ENCODE results near the gene ANGPTL8.

The ANGPTL8 gene

GRCh38 chr19:11238041-11238440 is 1.4 kb upstream of the ANGPTL8 start:
- no peak for FAIRE-seq

- no peak for FAIRE-seq
These were observed 540 bp upstream of the ANGPTL8 start for GRCh38 chr19:11238781-11239376.

- FAIRE-seq, result no peak
These were observed 607 bp downstream of the ANGPTL8 start for GRCh38 chr19:11240008-11240444.

DNA sequence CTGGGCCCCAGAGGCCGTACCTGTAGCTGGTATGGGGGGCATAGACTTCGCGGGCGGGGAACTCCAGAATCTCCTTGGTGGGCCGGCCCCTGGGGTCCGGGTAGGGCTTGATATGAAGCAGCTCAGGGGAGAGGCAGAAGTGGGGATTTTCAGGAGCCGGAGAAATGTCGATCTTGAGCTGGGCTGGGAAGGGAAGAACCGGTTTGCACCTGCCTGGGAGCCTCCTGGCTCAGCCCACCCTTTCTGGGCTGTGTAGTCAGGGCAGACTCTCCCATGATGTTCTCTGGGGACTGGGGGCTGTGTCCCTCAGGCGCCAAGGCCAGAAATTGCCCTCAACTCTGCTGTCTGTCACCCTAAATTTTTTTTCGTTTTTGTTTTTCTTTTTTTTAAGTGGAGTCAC is 2.6 kb downstream of the ANGPTL8 start:
- FAIRE-seq, result no peak

- FAIRE-seq, result no peak
These were observed 3.7 kb downstream of the ANGPTL8 start for GRCh38 chr19:11242864-11243797.

GRCh38 chr19:11243798-11244169 is 4.4 kb downstream of the ANGPTL8 start:
- FAIRE-seq, result no peak

GRCh38 chr19:11244846-11245589 is 5.6 kb downstream of the ANGPTL8 start:
- no peak for FAIRE-seq

DNA sequence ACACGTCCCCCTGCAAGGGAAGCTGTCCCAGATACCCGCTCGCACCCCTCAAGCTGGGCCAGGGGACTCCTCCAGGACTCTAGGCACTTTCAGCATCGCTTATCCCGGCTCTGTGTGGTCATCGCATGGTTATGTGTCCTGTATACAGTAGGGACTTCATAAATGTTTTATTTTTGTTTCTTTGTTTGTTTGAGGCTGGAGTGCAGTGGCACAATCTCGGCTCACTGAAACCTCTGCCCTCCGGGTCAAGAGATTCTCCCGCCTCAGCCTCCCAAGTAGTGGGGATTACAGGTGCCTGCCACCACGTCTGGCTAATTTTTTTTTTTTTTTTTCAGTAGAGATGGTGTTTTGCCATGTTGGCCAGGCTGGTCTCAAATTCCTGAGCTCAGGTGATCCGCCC is 7.5 kb downstream of the ANGPTL8 start:
- no peak for FAIRE-seq

DNA sequence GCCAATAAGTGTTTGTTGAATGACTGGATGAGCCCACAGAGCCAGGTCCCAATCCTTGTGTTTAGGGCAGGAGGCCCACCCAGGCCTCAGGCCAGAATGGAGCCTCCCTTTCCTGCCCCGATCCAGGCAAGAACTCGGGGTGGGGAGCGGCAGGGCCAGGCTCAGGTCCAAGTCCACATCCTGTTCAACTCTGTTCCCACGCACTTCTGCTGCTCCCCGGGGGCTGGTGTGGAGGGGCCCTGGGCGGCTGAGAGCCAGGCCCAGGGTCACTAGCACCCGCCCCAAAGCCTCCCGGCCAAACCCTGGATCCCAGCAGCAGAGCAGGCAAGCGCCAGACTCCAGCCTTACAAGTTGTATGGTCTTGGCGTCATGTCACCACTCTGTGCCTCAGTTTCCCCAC is 8.0 kb downstream of the ANGPTL8 start:
- no peak for FAIRE-seq

DNA sequence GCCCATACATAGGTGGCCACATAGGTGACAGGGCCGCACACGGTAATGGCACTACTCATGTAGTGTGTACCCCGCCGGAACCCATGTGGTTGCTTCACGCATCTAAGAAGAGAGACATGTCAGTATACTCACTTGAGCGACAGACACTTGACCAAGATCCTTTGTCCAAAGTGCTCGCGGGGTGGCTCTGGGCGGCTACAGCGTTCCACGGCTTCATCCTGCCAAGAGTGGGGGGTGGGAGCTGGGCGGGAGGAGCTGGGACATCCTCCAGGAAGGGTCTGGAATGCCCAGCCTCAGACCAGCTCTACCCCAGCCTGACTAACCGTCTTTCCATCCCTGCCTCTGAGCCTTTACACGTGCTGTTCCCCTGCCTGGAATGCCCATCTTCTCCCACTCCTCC is 8.5 kb downstream of the ANGPTL8 start:
- no peak for FAIRE-seq

- no peak for FAIRE-seq
These were observed 9.4 kb downstream of the ANGPTL8 start for GRCh38 chr19:11248852-11249251.

DNA sequence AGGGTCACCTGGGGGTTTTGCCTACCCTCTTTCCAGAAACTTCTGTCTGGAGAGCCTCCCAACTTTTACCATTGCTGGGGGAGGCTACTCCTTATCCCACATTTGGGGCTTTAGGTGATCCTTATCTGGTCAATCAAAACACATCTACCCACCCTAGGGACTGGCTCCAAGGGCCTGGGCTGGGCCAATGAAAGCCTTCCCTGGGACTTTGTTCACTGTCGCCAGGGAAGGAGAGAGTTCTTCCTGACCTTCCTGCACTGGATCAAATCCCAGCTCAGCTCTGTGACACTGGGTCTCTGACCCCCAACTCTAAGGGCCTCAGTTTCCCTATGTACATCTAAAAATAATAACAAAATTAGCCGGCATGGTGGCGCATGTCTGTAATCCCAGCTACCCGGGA is 11.8 kb downstream of the ANGPTL8 start:
- FAIRE-seq, result no peak

GRCh38 chr19:11251650-11252314 is 12.4 kb downstream of the ANGPTL8 start:
- FAIRE-seq, result no peak

GRCh38 chr19:11252665-11253355 is 13.4 kb downstream of the ANGPTL8 start:
- FAIRE-seq, result no peak

GRCh38 chr19:11254666-11255065 is 15.2 kb downstream of the ANGPTL8 start:
- FAIRE-seq, result no peak

GRCh38 chr19:11256189-11256588 is 16.8 kb downstream of the ANGPTL8 start:
- FAIRE-seq, result no peak

DNA sequence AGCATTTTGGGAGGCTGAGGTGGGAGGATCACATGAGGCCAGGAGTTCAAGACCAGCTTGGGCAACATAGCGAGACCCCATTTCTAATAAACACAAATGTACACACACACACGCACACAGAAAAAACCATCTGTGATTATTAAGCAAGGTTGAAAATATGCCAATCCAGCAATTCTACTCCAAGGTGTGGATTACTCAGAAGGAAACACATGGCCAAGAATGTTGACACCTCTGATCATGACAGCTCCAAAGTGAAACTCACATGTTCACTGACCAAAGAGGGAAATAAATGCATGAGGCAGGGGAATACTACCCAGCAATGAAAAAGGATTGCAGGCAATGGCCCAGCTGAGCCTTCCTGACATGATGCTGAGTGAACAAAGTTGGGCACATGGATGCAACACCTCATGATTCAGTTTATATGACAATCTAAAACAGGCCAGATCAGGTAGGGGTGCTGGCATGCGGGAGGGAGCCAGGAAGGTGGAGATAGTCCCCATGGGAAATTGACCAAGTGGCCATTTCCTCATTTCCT is 18.5 kb downstream of the ANGPTL8 start:
- no peak for FAIRE-seq

DNA sequence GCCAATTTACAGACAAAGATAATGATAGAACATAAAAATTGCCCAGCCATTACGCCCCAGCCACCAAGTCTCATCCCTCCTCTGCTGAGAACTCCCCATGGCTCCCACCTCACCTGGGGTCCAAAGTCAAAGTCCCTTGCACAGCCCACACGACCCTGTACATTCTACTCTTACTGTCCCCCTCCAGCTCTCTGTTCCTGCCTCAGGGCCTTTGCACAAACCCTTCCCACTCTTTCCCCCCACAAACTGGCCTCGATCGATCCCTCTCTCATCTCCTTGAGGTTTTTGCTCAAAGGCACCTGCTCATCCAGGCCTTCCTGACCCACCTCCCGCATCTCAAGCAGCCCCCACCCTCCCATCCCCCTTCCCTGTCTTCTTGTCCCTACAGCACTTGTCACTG is 21.6 kb downstream of the ANGPTL8 start:
- no peak for FAIRE-seq

DNA sequence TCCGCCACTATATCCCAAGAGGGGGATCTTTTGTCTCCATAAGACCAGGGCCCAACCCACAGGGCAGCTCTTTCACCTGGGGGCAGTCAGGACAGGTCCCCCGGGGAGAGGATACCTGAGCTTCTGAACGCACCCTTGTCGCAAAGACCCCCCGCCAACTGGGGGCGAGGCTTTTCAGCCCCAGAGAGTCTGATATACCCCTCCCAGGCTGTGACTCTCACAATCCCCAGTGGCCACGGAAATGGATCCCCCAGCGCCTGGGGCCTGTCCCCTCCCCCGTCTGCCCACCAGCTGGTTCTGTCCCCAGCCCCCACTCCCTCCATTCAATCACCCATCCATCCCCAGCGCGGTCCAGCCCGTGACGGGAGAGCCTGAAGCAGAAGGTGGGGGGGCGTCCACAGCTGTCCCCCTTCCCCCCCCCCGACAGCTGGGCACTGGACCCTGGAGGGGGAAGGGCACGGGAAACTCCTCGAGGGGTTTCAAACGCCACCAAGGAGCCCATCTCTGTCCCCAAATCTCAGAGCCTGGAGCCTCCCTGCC is 22.1 kb downstream of the ANGPTL8 start:
- no peak for FAIRE-seq

DNA sequence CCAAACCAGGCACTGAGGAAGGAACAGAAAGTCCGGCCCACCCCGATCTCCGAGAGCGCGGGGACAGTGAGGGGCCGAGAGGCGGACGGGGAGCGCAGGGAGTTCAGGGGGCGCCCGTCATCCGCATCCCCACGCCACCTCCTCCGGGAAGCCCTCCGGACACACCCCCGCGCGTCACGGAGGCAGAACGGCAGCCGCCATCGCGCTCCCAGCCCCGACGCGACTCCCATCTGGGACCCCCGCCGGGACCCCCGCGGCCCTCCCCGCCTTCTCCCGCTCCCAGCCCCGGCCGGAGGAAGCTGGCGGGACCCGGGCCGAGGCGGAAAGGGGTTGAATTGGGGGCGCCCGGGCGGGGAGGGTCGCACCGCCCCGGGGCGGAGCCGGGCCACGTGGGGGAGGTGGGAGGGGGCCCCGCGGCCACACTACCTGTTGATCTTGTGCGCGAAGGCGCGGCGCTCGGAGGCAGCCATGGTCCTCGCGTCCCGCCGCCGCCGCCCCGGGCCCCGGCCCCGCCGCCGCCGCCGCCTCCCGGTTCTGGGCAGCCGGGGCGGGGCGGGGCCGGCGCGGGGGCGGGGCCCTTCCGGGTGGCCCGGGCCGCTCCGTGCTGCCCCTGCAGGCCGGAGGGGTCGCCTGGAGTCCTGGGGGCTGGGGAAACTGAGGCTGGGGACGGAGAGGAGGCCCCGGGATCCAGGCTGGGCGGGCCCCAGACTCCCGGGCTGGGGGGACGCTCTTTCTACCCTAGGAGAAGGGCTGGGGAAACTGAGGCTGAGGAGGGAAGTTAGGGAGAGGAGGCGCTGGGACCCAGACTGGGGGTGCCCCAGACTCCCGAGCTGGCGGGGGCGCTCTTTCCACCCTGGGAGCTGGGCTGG is 22.8 kb downstream of the ANGPTL8 start, which contains the start of gene DOCK6:
Gene DOCK6, minus strand, starts transcription at position 554 of the 869 bp plus-strand sequence. Its CDS starts 84 bp downstream, at position 470.
- FAIRE-seq, result no peak

DNA sequence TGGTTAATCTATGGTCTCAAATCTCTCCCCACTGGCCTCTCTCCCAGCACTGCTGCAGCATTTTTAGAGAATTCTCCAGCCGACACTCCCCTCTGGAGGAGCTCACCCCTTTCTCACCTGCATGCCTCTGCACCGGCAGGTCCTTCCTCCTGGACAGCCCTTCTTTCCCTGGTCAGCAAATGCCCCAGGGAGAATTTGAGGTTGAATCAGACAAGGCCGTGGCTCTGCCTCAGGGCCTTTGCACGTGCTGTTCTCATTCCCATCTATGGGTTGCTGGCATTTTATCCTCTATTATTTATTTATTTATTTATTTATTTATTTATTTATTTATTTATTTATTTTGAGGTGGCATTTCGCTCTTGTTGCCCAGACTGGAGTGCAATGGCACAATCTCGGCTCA is 24.3 kb downstream of the ANGPTL8 start:
- no peak for FAIRE-seq

Data from islet of Langerhans (tissue), 1 donor.